Transverse colon (tissue), 3 donors: Measurements from ENCODE around the gene KLRK1.
"Not testable (repeated sequence)": the region's sequence is repeated elsewhere in the genome, so short reads cannot be mapped to it uniquely, and the experiment has no call there.

Experiments used
- EP300 ChIP-seq: sonication (generic); formaldehyde crosslinking; IDR thresholded peaks from one replicate; pipeline ENCODE4 v1.6.1; 2017; ENCODE audit warnings: antibody characterized with exemption, low read depth
- TF ChIP-seq, protein P1 (sequence below), 5 experiments: fragments of 200-600 bp in 3 of 5; fragments of 450-650 bp in 2 of 5; sonication (generic) in 3 of 5; IDR thresholded peaks; 1 replicate in 2 of 5; 2 replicates in 3 of 5; pipeline ENCODE4 v1.5.1; 2016 to 2017; ENCODE audit warnings: antibody characterized with exemption in 5 of 5, inconsistent platforms in 3 of 5, mild to moderate bottlenecking in 2 of 5, moderate library complexity in 1 of 5

DNA sequence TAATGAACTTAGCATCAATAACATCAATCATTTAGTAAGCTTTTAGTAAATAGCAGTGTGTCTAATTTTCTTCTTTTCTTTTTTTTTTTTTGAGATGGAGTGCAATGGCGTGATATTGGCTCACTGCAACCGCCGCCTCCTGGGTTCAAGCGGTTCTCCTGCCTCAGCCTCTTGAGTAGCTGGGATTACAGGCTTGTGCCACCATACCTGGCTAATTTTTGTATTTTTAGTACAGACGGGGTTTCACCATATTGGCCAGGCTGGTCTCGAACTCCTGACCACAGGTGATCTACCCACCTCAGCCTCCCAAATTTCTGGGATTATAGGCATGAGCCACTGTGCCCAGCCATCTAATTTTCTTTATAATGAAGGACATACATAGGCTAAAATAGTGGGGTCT, 2.3 kb downstream of the KLRK1 start:
- TF ChIP-seq, protein P1, sequence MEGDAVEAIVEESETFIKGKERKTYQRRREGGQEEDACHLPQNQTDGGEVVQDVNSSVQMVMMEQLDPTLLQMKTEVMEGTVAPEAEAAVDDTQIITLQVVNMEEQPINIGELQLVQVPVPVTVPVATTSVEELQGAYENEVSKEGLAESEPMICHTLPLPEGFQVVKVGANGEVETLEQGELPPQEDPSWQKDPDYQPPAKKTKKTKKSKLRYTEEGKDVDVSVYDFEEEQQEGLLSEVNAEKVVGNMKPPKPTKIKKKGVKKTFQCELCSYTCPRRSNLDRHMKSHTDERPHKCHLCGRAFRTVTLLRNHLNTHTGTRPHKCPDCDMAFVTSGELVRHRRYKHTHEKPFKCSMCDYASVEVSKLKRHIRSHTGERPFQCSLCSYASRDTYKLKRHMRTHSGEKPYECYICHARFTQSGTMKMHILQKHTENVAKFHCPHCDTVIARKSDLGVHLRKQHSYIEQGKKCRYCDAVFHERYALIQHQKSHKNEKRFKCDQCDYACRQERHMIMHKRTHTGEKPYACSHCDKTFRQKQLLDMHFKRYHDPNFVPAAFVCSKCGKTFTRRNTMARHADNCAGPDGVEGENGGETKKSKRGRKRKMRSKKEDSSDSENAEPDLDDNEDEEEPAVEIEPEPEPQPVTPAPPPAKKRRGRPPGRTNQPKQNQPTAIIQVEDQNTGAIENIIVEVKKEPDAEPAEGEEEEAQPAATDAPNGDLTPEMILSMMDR (IDR thresholded peaks at IDR 0.05): not testable (repeated sequence)
- TF ChIP-seq EP300: not testable (repeated sequence)
